ENCODE results near the gene CNNM3. TPM values are rescaled to one million over a fixed set of nuclear protein-coding genes. Genes with fewer than 3 reads are reported as not detected.

Gene CNNM3
- total RNA-seq, 1 donor from 2014 or later: 65.2 TPM

- no peak for DNase-seq (ENCODE audit: low spot score)
Observed at GRCh38 chr2:96863575-96864342, 47.7 kb downstream of the CNNM3 start.

GRCh38 chr2:96864343-96865091 is 48.4 kb downstream of the CNNM3 start:
- DNase-seq (ENCODE audit: low spot score): no peak

- DNase-seq (ENCODE audit: low spot score): no peak
Observed at GRCh38 chr2:96865654-96866053, 49.6 kb downstream of the CNNM3 start.

- DNase-seq (ENCODE audit: low spot score): no peak
Observed at GRCh38 chr2:96866149-96866548, 50.1 kb downstream of the CNNM3 start.

GRCh38 chr2:96866586-96866985 is 50.5 kb downstream of the CNNM3 start:
- no peak for DNase-seq (ENCODE audit: low spot score)

- DNase-seq (ENCODE audit: low spot score): no peak
Observed at GRCh38 chr2:96866986-96867755, 51.1 kb downstream of the CNNM3 start.

GRCh38 chr2:96867756-96868554 is 51.9 kb downstream of the CNNM3 start:
- DNase-seq (ENCODE audit: low spot score): no peak

GRCh38 chr2:96868555-96869280 is 52.6 kb downstream of the CNNM3 start:
- peak; percentile 80 for DNase-seq (ENCODE audit: low spot score)

GRCh38 chr2:96869281-96869821 is 53.3 kb downstream of the CNNM3 start:
- peak; percentile 64 for DNase-seq (ENCODE audit: low spot score)

- peak; percentile 43 for DNase-seq (ENCODE audit: low spot score)
Observed at GRCh38 chr2:96869822-96870625, 54.0 kb downstream of the CNNM3 start, which contains the start of gene SEMA4C. Gene SEMA4C (minus strand): TSS chr2:96870080. CDS start chr2:96867886, 2,194 bp downstream.

- DNase-seq (ENCODE audit: low spot score): no peak
Observed at GRCh38 chr2:96870626-96871255, 54.7 kb downstream of the CNNM3 start.

GRCh38 chr2:96872591-96873349 is 56.7 kb downstream of the CNNM3 start:
- DNase-seq (ENCODE audit: low spot score): no peak

- DNase-seq (ENCODE audit: low spot score): no peak
Observed at GRCh38 chr2:96873651-96874096, 57.6 kb downstream of the CNNM3 start.

GRCh38 chr2:96874198-96874831 is 58.2 kb downstream of the CNNM3 start:
- DNase-seq (ENCODE audit: low spot score): no peak

- no peak for DNase-seq (ENCODE audit: low spot score)
Observed at GRCh38 chr2:96875498-96876268, 59.6 kb downstream of the CNNM3 start.

GRCh38 chr2:96876269-96877041 is 60.4 kb downstream of the CNNM3 start:
- DNase-seq (ENCODE audit: low spot score): no peak

Data from mucosa of gallbladder (tissue), 1 donor.